ENCODE measurements around the gene PXYLP1.

Gene PXYLP1

DNA sequence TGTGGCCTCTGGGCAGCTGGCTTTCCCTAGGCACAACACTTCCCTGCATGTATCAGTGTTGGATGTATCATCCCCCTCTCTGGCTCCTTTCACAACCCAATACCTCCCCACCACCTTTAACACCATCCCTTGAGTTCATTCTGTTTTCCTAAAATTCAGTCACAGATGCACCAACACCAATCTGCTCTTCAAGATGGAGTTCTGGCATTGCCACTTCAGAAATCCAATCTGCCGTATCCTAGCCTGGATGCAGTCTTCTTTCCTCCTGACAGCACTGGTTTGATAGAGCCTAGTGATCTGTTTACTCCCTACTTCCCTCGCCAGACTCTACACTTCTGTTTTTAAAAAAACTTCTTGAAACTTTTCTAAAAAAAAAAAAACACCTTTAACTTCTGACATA lies 21.7 kb downstream of the PXYLP1 start:
- DNase-seq = no peak

DNA sequence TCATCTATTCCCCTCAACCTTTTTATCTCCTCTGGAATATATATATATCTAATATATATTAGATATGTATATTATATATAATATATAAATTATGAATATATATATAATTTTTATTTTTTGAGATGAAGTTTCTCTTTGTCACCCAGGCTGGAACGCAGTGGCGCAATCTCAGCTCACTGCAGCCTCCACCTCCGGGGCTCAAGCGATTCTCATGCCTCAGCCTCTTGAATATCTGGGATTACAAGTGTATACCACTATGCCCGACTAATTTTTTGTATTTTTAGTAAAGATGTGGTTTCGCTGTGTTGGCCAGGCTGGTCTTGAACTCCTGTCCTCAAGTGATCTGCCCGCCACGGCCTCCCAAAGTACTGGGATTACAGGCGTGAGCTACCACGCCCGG lies 22.2 kb downstream of the PXYLP1 start:
- DNase-seq = no peak

DNA sequence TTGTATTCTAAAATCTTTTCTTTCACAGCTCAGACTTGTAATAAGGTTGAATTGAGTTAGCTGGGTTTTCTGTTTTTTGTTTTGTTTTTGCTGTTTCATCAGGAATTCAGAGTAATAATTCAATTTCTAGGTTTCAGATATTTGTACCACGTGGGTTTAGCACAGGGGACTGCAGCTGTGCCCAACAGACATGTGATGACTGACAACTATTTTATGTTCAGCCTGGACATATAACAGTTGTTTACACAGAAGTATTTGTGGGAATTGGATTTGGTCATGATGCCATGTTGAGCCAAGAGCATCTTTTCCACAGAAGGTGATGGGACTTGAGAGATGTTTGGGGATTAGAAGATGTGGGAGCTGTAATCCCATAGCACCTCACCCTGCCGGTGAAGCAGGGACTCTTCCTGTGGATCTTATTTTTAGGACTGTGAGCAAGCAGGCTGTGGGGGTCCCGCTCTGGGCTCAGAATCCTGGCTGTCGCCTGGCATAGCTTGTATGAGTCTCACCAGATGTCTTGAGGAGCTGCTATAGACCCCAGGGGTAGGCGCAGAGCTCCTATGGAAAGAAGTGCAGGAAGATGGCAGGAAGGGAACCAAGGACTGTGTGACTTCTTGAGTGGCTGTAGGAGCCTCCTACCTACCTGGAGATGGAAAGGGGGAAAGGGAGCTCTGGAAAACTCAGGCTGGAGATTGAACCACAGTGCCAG lies 23.7 kb downstream of the PXYLP1 start:
- DNase-seq = no peak

DNA sequence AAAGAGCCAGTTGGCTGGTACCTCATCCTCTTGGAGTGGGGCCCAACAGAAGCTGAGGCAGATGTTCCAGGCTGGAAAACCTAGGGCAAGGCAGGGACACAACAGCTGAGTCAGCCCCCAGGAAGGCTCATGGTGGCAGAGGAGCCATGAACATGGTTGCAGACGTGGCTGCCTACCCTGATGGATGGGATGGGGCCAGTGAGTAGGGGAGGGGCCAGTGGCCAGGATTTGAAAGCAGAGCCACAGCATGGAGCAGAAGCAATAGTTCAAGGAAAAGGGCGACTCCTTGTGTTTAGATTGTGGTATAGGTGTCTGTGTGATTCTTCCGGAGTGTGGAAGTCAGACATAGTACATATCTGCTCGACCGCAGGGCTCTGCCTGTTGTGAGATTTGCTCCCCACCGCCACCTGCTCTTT lies 24.2 kb downstream of the PXYLP1 start:
- DNase-seq = no peak

DNA sequence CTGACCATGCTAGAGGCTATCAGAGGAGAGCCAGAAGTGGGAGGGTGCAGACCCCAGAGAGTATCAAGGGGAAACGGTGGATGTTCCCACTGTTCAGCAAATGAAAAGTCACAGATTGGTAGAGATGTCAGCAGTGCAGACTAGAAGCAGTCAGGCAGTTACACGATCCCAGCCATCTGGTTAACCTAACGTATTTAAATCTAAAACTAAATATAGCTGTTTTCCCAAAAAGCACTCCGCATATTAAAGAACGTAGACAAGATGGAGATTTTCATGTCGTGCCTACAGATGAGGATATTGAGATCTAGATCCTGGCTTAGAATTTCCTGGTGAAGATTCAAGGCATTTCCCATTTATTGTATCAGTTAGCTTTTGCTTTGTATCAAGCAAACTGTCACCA lies 25.2 kb downstream of the PXYLP1 start:
- no peak for DNase-seq

DNA sequence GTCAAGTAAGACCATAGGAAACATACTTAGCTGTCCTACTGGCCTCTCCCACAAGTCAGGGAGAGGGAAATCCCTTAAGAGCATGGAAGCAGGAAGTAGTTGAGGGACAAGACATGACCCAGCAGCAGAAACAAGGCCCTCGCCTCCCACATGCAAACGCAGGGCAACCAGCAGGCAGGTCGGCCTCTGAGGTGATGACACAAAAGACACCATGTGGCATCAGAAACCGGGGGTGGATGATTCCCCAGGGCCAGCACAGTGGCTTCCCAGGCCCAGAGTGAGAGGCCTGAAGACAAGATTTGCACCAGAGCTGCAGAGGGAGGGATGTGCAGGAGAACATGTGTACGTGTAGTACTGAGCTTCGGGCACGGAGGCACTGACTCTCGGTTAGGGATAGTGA lies 26.3 kb downstream of the PXYLP1 start:
- DNase-seq = no peak

DNA sequence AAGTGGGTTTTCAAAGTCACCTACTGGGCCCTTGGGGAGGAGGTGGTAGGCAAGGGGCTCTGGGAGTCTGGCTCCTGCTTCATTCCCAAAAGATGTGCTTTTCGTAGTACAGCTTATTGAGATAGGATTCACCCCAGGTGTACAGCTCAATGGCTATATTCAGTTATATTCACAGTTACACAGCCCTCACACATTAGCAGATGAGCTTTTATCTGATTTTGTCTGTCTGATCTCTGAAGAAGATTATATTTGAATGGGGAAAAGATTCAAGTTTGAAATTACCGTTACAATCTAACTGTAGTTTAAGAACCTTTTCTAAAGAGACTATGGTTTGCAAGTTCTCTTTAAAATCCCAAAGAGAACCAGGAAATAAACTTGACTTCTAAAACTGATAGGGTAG lies 27.3 kb downstream of the PXYLP1 start:
- DNase-seq = no peak

DNA sequence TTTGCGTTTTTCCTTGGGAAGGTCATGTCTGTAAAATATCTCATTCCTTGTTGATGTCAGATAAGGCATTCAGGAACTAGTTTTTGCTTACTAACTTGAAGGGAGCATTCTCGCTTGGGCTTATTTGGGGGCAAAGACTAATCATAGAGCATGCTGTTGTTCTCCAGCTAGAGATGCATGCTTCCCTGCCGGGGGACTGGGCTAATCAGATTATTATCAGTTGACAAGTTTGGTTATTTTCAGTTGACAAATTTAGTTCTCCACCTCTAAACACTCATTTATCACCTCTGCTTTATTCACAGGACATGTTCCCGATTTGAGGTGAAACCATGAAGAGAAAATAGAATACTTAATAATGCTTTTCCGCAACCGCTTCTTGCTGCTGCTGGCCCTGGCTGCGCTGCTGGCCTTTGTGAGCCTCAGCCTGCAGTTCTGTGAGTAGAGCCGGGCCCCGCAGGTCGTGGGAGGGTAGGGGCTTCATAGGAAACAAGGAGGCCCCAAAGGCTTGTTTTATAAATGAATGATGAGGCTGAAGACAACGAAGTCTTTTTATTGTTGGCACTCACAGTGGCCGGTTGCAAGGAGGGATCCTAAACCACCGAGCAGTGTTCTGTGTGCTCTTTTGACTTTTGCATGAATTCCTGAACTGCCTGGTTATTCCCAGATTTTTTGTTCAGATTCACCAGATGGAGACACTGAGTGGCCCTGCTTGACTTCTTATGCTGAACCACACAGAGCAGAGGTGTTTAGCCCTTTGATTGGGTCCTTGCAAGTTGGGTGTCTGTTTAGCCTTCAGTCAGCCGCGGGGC lies 28.4 kb downstream of the PXYLP1 start:
- no peak for DNase-seq

DNA sequence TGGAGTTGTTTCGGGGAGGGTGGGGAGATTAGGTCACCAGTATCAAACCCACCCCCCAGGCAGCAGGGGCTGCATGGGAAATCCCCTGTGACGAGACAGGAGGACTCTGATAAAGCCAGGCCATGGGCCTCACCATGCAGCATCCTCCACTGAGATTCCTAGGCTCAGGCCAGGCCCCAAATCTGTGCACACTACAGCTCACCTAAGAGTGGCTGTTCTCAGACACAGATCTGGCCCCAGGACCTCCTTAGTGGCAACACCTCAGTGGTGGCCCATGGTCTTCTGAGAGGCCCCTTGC lies 29.0 kb downstream of the PXYLP1 start:
- DNase-seq = no peak

DNA sequence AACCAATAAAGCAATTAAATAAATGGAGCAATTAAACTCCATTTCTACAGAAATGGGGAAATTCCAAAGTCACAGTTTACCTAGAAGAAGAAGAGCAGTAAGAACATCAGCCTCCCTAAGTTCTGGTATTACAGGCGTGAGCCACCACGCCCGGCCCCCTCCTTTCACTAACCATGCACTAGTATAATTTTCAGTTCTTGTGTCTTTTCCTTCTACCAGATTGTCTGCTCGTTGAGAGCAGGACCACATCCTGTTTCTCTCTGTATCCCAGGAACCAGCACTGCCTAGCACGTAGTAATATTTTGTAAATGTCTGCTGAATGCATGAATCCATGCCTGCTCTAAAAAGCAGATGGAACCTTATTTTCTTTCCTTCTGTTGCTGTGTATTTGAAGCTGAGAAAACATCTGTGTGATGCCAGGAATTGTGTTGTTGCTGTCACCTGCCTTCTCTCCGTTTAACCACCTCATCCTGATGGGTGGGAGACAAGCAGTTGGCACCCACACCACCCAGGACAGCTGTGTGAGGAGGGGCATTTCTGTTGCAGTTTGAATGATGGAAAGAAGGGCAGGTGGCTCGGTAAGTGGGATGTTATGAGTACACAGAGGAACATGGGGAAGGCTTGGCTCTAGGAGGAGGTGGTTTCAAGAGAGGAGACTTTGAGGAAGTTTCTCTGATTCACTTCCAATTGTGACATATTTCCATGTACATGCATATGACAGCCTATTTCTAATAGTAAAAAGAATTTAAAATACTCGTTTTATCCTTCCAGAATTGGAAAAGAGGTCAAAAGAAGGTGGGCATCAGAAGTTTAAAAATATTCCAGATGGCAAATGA lies 30.1 kb downstream of the PXYLP1 start:
- peak; percentile 48 for DNase-seq

DNA sequence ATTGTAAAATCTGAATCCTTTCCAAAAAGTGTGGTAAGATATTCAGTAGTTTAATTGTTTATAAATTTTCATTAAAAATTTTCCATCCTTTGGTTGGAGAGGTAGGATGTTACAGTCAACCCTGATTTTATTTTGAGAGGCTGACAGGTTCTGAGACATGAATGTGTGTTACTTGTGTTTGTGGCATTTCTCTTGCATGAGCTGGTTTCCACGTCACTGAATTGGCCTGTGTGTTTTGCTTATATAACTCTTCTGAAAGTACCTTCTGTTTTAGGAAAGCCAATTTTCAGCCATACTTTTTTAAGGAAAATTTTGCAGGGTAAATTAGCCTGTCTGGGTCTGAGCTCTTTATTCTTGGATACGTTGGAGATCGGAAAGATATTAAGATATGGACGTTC lies 30.7 kb downstream of the PXYLP1 start:
- no peak for DNase-seq

DNA sequence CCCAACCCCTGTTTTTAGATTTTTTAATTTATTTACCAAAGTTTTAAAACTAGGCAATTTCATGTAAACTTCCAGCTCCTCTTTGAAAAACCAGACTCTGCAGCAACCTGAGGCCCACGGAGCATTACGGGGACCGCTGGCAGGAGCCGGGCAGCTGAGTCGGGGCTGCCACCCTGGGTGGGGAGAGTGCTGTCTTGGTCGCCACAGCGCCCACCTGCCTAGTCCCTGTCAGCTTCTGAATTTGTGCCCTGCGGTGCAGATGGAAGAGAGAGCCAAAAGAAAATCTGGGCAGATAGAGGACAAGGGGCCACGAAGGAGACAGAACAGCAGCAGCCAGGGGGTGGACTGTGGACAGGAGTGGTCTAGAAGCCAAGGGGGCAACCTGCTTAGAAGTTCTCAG lies 34.6 kb downstream of the PXYLP1 start:
- no peak for DNase-seq

DNA sequence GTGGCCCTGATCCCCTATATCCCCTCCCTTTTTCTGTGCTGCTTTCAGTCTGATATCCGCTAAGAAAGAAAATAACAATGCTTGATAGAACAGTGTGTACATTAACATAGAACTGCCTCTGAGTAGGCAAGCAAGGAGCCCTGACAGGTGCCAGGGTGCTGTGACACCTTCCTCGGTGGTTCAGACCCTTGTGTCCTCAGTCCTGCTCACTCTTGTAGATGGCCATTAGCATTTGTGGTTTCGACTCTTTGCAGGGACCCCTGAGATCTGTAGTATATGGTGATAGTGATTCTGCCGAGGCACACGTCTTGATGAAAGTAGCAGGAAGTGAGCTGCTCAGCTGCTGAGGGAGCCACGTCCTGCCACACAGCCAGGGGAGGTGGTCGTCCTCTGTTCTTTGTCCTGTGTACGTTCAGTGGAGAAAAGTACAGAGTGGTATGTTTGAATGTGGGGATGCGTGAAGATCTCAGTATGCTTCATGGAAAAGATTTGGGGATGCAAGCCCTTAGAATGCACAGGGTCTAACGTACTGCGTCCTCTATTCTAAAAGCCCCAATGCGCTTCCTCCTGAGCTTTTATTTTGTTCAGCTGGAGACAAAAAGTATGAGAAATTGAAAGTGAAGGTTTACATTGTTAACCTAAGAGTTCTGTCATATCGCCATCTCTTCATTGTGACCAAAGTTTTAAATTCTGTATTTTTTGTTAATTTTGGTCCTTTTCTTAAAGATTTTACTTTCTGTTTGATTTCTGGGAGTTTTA lies 35.4 kb downstream of the PXYLP1 start:
- no peak for DNase-seq

DNA sequence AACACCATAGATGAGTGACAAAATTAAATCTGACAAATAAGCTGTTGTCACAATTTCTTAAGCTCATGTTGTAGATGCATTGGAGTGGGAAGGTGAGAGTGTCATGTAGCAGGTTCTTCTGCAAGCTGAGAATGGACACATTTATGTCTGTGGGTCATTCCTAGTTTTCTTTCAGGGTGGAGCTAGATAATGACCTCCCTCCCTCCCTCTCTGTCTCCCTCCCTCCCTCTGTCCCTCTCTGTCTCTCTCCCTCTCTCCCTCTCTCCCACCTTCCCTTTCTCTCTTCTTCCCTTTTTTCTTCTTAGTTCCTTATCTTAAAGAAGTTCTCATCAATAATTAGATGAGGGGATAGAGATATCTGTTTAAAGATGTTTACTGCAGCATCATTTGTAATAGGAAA lies 36.0 kb downstream of the PXYLP1 start:
- DNase-seq = no peak

DNA sequence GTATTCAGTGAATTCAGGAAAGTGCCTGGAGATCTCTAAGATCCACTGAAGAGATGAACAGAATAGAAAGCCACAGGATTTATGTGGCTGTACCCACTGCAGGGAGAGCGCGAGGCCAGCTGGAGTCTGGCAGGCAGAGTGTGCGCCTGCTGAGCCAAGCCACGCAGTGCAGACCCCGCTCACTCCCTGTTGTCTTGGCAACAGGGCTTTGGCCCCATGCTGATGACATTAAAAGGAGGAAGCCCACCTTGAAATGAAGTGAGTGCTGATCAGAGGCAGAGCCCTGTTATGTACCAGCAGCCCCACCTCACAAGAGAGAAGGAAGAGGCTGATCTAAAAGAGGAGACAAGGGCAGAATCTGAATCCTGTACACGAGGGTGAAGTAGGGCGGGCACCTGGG lies 36.7 kb downstream of the PXYLP1 start:
- no peak for DNase-seq

DNA sequence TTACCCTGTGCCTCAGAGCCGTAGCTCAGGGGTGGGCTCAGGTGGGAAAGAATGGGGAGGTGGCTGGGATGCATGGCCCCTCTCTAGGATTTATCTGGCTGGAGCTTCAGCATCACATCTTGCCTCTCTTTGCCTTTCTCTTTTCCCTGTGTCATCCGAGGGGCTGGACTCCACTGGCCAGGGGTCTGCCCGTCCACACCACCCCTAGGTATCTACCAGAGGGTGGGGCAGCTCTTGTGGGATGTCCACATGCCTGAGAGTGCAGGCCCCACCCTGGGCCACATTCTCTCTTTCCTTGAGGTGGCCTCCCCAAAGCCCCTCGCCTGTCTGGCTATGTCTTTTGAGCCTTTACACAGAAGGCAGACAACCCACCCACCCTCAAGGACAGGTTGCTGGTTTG lies 37.2 kb downstream of the PXYLP1 start:
- DNase-seq = no peak

DNA sequence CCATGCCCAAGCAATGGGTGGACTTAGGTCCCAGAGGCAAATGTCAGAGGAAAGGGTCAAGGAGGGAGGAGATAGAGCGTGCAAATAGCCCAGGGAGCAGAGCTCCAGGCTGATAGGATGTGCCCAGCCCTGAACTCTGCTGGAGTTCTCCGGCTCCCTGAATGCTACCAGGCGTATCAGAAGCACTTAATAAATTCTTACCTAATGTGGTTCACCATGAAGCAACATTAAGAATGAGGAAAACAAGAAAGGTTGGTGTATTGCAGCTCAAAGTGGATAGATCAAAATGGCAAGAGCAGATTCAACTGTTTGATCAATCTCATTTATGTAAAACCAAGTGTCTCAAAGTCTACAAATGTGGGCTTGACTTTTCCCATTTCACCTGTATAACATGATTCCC lies 38.3 kb downstream of the PXYLP1 start:
- no peak for DNase-seq

DNA sequence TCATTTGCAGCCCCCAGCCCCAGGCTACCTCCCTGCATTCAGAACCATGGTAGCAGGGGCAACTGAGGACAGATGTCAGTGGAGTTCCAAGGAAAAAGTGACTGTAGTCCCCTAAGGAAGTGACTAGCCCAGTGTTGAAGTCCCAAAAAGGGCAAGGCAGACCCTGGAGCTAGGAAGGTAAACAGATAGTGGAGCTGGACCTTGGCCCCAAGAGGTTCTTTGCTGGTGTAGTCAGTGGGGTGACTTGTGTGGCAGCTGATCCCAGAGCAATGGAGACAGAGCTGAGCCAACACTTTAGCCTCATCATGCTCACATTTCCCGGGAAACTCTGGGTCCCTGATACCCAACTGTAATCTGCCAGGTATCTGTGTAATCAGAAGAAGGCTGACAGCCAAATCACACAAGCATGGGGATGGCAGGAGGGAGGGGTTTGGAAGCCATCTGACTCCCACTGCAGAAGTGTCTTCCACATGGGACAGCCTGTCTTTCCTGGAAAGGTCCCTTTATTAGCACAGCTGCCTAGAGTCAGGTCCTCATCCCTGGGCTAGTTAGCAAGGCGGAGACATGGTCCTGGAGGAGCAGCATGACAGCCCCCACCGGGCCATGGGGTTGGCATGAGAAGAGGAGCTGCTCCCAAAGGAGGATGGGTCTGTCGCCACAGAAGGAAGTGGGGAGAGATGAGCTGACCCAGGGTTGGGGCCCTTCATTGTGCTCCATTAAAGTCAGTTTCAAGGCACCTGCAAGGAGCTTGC lies 39.8 kb downstream of the PXYLP1 start:
- DNase-seq = peak; percentile 47

DNA sequence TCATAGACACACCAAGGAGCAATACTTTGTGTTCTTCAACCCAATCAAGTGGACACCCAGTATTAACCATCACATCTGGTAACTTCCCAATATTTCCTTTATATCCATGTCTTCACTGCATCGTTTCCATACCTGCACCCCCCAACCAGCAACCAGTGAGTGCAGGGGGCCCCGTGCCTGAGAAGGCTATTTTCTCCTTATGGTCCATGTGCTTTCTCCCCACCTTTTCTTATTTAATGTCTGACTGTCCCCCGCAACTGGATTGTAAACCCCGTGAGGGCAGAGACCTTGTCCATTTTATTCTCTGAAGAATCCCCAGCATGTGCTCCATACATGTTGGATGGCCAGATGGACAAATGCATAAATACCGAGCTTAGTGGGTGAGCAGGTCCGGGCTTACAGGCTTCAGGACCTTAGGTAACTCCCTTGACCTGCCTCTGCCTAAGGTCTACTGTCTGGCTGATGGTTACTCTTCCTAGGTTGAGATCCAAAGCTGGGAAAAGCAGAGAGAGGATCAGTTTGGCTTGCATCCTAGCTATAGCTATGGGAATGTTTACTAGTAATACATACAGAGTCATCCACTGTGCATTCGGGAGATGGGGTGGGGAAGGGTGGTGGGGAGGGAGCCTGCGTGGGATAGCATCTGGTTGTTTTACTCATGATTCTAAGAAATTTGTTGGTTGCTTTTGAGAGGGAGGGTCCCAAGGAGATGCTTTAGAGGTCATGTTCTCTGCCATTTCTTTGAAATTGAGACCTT lies 41.5 kb downstream of the PXYLP1 start:
- DNase-seq = no peak

DNA sequence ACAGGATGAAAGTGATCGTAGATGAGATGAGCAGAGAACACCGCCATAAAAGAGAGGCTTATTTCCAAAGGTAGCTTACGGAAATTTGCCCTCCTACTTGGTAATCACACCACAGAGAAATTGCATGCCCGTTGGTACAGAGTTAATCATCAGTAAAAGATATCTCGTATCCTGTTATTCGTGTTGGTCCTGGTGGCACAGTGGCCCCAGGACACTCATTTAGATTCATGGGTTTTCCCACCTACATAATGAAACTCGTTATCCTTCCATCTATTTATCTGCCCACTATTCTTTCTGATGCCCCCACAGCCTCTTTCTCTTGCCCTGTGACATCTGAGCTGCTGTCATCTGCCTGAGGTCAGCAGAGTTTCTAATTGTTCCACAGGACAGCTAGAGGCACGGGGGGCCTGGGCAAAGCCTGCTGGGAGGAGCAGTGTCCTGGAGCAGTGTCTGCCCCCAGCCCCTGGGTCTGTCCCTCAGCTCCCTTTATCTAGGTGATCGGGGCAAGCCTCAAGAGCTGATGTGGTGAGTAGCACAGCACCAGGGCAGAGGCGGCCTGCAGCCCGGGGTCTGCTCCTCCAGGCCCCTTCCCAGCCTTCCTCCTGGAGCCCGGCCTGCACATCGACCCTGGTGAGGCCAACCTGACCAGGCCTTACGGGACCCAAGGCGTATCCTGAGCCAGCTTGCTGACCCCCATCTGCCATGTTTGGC lies 42.2 kb downstream of the PXYLP1 start:
- DNase-seq = no peak

All from COR-L47 (cell line).